Myometrial cell (primary cell): Measurements from ENCODE around the gene TMSB15C. TPM values are rescaled to one million over a fixed set of nuclear protein-coding genes. Genes with fewer than 3 reads are reported as not detected.

Experiments used
- total RNA-seq: library from RNA; depleted of rRNA; stranded (reverse); fragments of >200 nt; gene quantifications from 2 replicates; pipeline ENCODE4 v1.2.3, GENCODE V29; 2015

The TMSB15C gene
- total RNA-seq, result 0.35 and 3.2 TPM in 2 replicates

DNA sequence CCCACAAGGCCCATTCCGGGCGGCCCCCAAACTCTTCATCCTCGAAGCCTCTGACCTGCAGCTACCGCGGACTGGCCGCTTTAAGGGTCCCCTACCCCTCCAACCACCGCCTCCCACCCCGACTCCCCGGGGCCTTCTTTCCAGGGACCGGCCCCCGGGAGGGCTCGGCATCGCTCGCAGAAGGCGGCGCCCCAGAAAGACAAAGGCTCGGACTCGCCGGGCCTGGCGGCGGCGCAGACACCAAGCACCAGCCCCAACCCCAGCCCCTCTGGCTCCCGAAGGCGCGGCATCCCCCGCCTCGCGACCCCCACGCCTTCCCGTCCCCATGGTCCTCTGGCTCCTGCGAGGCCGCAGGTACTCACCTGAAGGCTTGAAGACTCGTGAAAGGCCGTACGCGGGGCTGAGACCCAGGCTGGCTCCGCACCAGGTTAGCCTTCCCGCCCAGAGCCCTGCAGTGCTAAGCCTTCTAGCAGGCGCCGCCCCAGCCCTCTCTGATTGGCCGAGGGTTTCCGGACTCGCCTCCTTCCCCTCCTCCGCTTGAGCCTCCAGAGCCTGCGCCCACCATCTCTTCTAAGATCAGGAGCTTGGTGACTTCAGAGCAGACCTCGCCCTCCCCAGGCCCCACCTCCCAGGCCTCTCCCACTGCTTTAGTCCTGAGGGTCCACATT, at the start of gene TMSB15C:
TMSB15C (minus strand) TSS at position 459 of the 668 bp plus-strand sequence.

DNA sequence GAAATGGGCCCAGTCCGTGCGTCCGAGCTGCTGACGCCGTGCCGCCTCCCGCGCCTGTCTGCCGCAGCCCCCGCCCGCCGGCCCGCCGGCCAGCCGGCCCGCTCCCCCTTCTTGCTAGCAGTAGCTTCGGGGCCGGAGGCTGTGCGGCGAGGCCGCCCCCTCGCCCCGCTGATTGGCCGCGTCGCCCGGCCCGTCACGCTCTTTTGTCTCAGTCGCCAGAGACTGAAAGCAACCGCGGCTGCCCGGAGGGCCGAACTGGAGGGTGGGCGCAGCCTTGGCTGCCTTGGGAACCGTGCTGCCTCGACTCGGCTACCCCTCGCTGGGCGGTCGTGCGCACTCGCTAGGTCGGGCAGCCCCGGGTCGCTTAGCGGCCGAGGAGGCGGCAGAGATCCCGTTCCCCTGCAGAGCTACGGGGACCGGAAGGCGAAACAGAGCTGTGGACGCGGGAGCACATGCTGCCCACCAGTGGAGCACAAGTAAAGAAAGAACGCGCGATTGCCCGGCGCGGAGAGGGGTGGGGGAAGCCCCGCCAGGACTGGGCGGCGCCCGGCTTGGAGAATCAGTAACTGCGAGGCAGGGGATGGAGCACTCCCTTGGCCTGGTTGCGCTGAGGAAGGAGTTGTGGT, 36.4 kb upstream of the TMSB15C start, which contains the start of gene ZCCHC18:
ZCCHC18 (plus strand) TSS at position 198 of the 626 bp plus-strand sequence. CDS start 1,589 bp downstream, outside the sequence.

DNA sequence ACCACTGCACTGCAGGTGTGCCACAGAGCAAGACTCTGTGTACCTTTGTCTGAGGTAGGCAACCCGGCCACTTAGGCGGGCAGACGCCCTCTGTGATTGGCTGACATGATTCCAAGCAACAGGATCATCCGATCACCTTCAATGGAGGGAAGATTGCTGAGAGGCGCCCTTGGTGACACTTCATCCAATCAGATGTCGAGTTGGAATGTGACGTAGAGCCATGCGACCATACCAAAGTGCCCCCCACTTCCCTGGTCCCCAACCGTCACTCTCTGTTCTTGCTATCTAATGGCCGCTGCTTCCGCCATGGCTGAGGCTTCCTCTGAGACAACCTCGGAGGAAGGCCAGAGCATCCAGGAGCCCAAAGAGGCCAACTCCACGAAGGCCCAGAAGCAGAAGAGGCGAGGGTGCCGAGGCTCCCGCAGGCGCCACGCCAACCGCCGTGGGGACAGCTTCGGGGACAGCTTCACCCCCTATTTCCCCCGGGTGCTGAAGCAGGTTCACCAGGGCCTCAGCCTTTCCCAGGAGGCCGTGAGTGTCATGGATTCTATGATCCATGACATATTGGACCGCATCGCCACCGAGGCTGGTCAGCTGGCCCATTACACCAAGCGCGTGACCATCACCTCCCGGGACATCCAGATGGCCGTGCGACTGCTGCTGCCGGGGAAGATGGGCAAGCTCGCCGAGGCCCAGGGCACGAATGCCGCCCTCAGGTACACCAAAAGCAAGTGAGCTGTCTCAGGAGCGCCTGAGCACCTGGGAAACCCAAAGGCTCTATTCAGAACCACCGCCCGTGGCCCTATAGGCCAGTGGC, 36.1 kb downstream of the TMSB15C start, which contains the start of gene H2BW2:
H2BW2 (plus strand) TSS at position 268 of the 817 bp plus-strand sequence; CDS start at position 307, 39 bp downstream.

Other genes with a start within 250 kb of the TMSB15C start
- gene RAB9B, start 244.0 kb downstream of the TMSB15C start, total RNA-seq, result 0.29 and 1.1 TPM in 2 replicates
- 2.9 and 8.5 TPM in 2 replicates for gene TMSB15B, start 113.6 kb downstream of the TMSB15C start, total RNA-seq
- not detected in 2 replicates for gene H2BW1, start 62.5 kb downstream of the TMSB15C start, total RNA-seq
- not detected in 2 replicates for gene H2BW2, start 36.3 kb downstream of the TMSB15C start, total RNA-seq
- under 0.01 and 0.18 TPM in 2 replicates for gene ZCCHC18, start 36.3 kb upstream of the TMSB15C start, total RNA-seq
- 1.7 and 4.3 TPM in 2 replicates for gene SLC25A53, start 80.8 kb upstream of the TMSB15C start, total RNA-seq
- gene FAM199X, start 90.2 kb upstream of the TMSB15C start, total RNA-seq, result 8.4 and 13.1 TPM in 2 replicates
- 1.4 and 8.2 TPM in 2 replicates for gene ESX1, start 178.7 kb upstream of the TMSB15C start, total RNA-seq